ENCODE measurements around the gene TCF3.

- no peak for TF ChIP-seq CTCF (IDR thresholded peaks at IDR 0.05; ENCODE audit: insufficient read depth, low read length, poor library complexity, severe bottlenecking)
- no peak for TF ChIP-seq EZH2phosphoT487 (conservative IDR thresholded peaks at IDR 0.05; ENCODE audit: low read length)
Observed at GRCh38 chr19:1612114-1613086, 40.0 kb downstream of the TCF3 start.
